A549 (cell line): ENCODE data around the gene ACR. TPM values are rescaled to one million over a fixed set of nuclear protein-coding genes. Genes with fewer than 3 reads are reported as not detected.
"Not testable (repeated sequence)": the region's sequence is repeated elsewhere in the genome, so short reads cannot be mapped to it uniquely, and the experiment has no call there.

Experiments used
- ATAC-seq, 2 experiments: fragments of 200-7000 bp in 1 of 2; fragments of >200 bp in 1 of 2; cut with Nextera tagmentation in 1 of 2; cut with Tn5 transposase in 1 of 2; 3 replicates each; pipeline versions ENCODE4 v1.8.0 to v1.9.1; 2018 to 2020; ENCODE audit warnings: mild to moderate bottlenecking in 1 of 2, moderate library complexity in 1 of 2
- CTCF ChIA-PET: fragments of 300-600 bp; sonication (Branson Sonifier 250); formaldehyde crosslinking; extraction: SDS; loops from one replicate; lab custom pipeline; 2021; ENCODE audit warnings: antibody characterized with exemption, inconsistent platforms; lab: Yijun Ruan, JAX
- POLR2A ChIA-PET: fragments of 350-600 bp; formaldehyde crosslinking; extraction: SDS; loops from one replicate; lab custom pipeline; 2021; ENCODE audit warnings: antibody characterized with exemption, inconsistent platforms; lab: Yijun Ruan, JAX
- DNase-seq, 2 experiments: peaks; one replicate each; pipeline versions ENCODE4 v3.0.0 to v3.0.0-alpha.2; 2011 to 2016; ENCODE audit warnings: low read depth in 1 of 2, low spot score in 1 of 2
- FAIRE-seq: peaks from 2 replicates; lab custom pipeline; 2011; peaks lifted over from hg19 to GRCh38; lab: Jason Lieb, UNC
- H3K27ac ChIP-seq, 2 experiments: fragments of >200 bp; sonication (Bioruptor Twin); formaldehyde crosslinking; 3 replicates each; pipeline ENCODE4 v1.5.1; 2016 to 2017
- H3K4me1 ChIP-seq: fragments of >200 bp; sonication (Bioruptor Twin); formaldehyde crosslinking; 3 replicates; pipeline ENCODE4 v1.6.1; 2016
- H3K4me2 ChIP-seq: fragments of >200 bp; sonication (Bioruptor Twin); formaldehyde crosslinking; 3 replicates; pipeline ENCODE4 v1.6.1; 2016
- H3K4me3 ChIP-seq: fragments of >200 bp; sonication (Bioruptor Twin); formaldehyde crosslinking; 3 replicates; pipeline ENCODE4 v1.5.1; 2016
- H3K9me3 ChIP-seq: fragments of >200 bp; sonication (Bioruptor Twin); formaldehyde crosslinking; 3 replicates; pipeline ENCODE4 v1.6.1; 2016
- JUN ChIP-seq, 2 experiments: fragments of >200 bp; sonication (Bioruptor Twin); formaldehyde crosslinking; IDR thresholded peaks; 2 replicates in 1 of 2; 3 replicates in 1 of 2; pipeline ENCODE4 v1.6.1; 2016 to 2017
- POLR2A ChIP-seq: IDR thresholded peaks from 2 replicates; pipeline ENCODE4 v1.6.1; 2012; ENCODE audit warnings: mild to moderate bottlenecking, low read length
- WGBS: methylation state at CpG from one replicate; pipeline ENCODE4 v1.1.6; 2017; ENCODE audit errors: missing lambda C conversion rate; 5-methylcytosine and 5-hydroxymethylcytosine counted together
- polyA plus RNA-seq, 4 experiments: library from polyadenylated mRNA; depleted of rRNA in 3 of 4; stranded (reverse); fragments of >200 nt; fragmentation: RNase III in 1 of 4; extraction: RNeasy Plus Mini Kit Qiagen cat#74134 plus additional on column Dnase treatment in 1 of 4; gene quantifications; 2 replicates in 3 of 4; 3 replicates in 1 of 4; pipeline ENCODE4 v1.2.3, GENCODE V29; 2011 to 2017
- small RNA-seq, 6 experiments: library from RNA; depleted of rRNA; stranded (forward); fragments of <200 nt; gene quantifications; one replicate each; pipeline ENCODE3, GENCODE V24; 2012
- TF ChIP-seq, protein P1 (sequence below): IDR thresholded peaks from 2 replicates; pipeline ENCODE4 v1.6.1; 2012

The ACR gene
- polyA plus RNA-seq, 2 of the 4 experiments (the other 2 are of a cell fraction), result not detected

DNA sequence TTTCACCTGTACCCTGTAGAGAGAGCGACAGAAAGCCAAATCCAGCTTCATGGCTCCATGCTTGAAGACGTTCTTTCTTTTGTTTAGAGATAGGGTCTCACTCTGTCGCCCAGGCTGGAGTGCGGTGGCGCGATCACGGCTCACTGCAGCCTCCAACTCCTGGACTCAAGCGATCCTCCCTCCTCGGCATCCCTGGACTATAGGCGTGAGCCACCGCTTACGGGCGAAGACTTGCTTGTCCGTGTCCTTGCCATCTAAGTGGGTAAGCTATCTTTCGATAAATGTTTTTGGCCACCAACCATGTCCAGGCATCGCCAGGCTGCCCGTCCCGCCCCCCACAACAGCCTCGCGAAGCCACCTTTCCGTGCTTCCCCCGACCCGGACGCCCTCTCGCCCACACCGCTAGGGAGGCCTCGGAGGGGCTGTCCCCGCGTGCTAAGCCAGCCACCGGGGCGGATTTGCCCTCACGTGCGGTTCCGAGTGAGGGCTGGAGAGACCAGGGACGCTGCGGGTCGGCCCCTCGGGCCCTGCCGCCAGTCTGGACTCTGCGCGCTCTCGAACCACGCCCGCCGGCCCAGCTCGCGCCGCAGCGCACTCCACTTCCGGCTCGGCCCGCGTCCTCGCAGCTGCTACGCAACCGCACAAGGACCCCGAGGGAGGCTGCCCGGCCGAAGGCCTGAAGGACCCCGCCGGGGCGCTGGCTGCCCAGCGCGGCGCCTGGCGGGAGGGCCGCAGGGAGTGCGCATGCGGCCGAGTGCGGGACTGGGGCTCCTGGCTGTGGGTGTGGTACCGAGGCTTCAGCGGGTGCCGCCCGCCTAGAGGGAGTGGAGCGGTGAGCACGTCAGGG is 45.3 kb downstream of the ACR start, which contains the start of gene RABL2B:
Gene RABL2B, minus strand, starts transcription at position 604 of the 847 bp plus-strand sequence. CDS start 1,342 bp downstream, outside the sequence.
- H3K4me1 ChIP-seq, POLR2A ChIA-PET, H3K9me3 ChIP-seq, CTCF ChIA-PET, FAIRE-seq: not testable (repeated sequence)
- ATAC-seq (peak; percentile 97), DNase-seq (peak; percentile 51 to 87)
- Histone ChIP-seq H3K4me2 (peak within 1 kb of the TSS; percentile 63), H3K4me3 (peak within 1 kb of the TSS; percentile 51), H3K27ac (peak within 1 kb of the TSS; percentile 64 to 82)
- no CpG with 5 or more reads among the region's 77 CpGs for WGBS
- TF ChIP-seq, protein P1, sequence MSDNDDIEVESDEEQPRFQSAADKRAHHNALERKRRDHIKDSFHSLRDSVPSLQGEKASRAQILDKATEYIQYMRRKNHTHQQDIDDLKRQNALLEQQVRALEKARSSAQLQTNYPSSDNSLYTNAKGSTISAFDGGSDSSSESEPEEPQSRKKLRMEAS, result peak; percentile 36; the same call in 1 of the 2 replicates
- TF ChIP-seq POLR2A (peak; percentile 43), JUN (IDR thresholded peaks at IDR 0.05) (peak in 1 of 2 experiments; percentile 51; a peak in 1 of 5 replicates)

DNA sequence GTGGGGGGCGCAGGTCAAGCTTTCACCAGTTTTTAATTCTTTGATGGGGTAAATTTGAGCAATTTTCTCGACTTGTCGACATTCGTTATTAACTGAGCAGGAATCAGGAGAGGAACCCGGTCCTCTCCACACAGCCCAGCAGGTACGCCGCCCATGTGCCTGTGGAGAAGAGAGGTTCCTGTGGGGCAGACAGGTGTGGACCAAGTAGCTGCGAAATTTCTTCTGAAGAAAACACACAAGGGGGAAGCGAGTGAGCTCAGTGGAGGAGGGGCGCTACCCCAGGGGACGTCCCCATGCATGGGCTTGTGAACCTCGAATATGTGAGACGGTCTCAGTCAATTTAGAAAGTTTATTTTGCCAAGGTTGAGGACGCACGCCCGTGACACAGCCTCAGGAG is 45.9 kb downstream of the ACR start:
- POLR2A ChIA-PET, H3K4me1 ChIP-seq, H3K9me3 ChIP-seq, CTCF ChIA-PET, FAIRE-seq, DNase-seq: not testable (repeated sequence)
- H3K27ac ChIP-seq, result peak overlapping the region; percentile 63 to 77
- H3K4me3 ChIP-seq, result peak overlapping the region; percentile 51
- peak overlapping the region; percentile 63 for H3K4me2 ChIP-seq
- ATAC-seq, result peak; percentile 57 to 68
- no CpG with 5 or more reads among the region's 16 CpGs for WGBS

DNA sequence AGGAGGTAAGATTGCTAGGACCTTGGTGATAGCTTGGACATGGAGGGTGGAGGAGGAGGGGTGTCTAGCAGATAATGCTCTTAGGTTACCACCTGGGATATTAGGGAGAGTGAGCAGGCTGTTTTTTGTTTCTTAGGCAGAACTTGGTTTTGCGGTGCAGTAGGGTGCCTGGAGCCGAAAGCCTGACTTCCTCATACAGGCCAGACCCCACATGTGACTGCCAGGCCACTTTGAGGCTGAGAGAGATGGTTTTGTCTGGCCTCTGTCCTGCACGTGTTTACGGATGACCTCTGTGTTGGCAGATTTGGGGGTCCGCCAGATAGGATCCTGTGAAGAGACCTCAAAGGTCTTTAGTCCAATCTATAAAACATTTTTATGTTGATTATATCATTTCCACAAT is 47.3 kb downstream of the ACR start:
- H3K4me1 ChIP-seq, H3K27ac ChIP-seq, CTCF ChIA-PET, H3K4me2 ChIP-seq, POLR2A ChIA-PET, DNase-seq, FAIRE-seq, H3K9me3 ChIP-seq, H3K4me3 ChIP-seq, ATAC-seq: not testable (repeated sequence)
- WGBS, result 88% methylated on average over 5 of the region's 5 CpGs

DNA sequence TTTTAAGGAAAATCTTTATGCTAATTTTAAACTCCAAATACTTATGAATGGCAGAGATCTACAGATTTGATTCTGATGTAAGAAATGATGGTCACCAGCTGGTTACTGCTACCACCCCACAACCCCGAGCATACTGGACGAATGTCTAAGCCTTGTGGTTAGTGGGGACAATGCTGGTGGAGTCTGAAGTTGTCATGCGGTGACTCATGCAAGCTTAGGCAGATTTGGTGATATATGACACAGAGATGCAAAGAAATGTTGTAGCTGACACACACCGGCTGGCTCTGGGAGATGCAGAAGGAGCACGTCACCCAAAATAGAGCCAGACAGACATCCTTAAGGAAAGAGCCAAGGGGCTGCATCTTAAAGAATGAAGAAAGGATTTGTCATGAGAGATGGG is 48.9 kb downstream of the ACR start:
- H3K4me1 ChIP-seq, H3K4me2 ChIP-seq, ATAC-seq, H3K4me3 ChIP-seq, H3K27ac ChIP-seq, POLR2A ChIA-PET, FAIRE-seq, H3K9me3 ChIP-seq, DNase-seq, CTCF ChIA-PET: not testable (repeated sequence)
- 85% methylated on average over 4 of the region's 5 CpGs for WGBS

Small RNA genes lying within 50 kb of the gene (small RNA-seq; reads per million reads assigned to genes)
- gene RNU6-409P, result 0 reads per million in 6 experiments

Other genes with a start within 250 kb of the ACR start
- gene LMF2, start 230.5 kb upstream of the ACR start, polyA plus RNA-seq (2011; rRNA removed), result 13.0 and 15.1 TPM in 2 replicates
- 31.8 to 34.2 TPM (median 32.5 TPM) in 3 replicates for gene LMF2, start 230.5 kb upstream of the ACR start, polyA plus RNA-seq (2017; fragmentation: RNase III; extraction: RNeasy Plus Mini Kit Qiagen cat#74134 plus additional on column Dnase treatment)
- 13.9 and 14.3 TPM in 2 replicates for gene NCAPH2, start 230.0 kb upstream of the ACR start, polyA plus RNA-seq (2011; rRNA removed)
- 27.7 to 29.4 TPM (median 29.1 TPM) in 3 replicates for gene NCAPH2, start 230.0 kb upstream of the ACR start, polyA plus RNA-seq (2017; fragmentation: RNase III; extraction: RNeasy Plus Mini Kit Qiagen cat#74134 plus additional on column Dnase treatment)
- gene SCO2, start 212.6 kb upstream of the ACR start, polyA plus RNA-seq (2011; rRNA removed), result 0.37 and 1.9 TPM in 2 replicates
- gene SCO2, start 212.6 kb upstream of the ACR start, polyA plus RNA-seq (2017; fragmentation: RNase III; extraction: RNeasy Plus Mini Kit Qiagen cat#74134 plus additional on column Dnase treatment), result 1.7 to 2.6 TPM (median 2.3 TPM) in 3 replicates
- gene TYMP, start 208.2 kb upstream of the ACR start, polyA plus RNA-seq (2011; rRNA removed), result 4.8 and 5.9 TPM in 2 replicates
- 9.0 to 11.0 TPM (median 10.6 TPM) in 3 replicates for gene TYMP, start 208.2 kb upstream of the ACR start, polyA plus RNA-seq (2017; fragmentation: RNase III; extraction: RNeasy Plus Mini Kit Qiagen cat#74134 plus additional on column Dnase treatment)
- gene KLHDC7B, start 192.3 kb upstream of the ACR start, polyA plus RNA-seq (2011; rRNA removed), result 0.09 and 0.15 TPM in 2 replicates
- gene KLHDC7B, start 192.3 kb upstream of the ACR start, polyA plus RNA-seq (2017; fragmentation: RNase III; extraction: RNeasy Plus Mini Kit Qiagen cat#74134 plus additional on column Dnase treatment), result not detected in 3 replicates
- gene SYCE3, start 175.3 kb upstream of the ACR start, polyA plus RNA-seq (2011; rRNA removed), result 0.30 and 0.59 TPM in 2 replicates
- 0.29 to 0.45 TPM in 2 of 3 replicates, not detected in the other for gene SYCE3, start 175.3 kb upstream of the ACR start, polyA plus RNA-seq (2017; fragmentation: RNase III; extraction: RNeasy Plus Mini Kit Qiagen cat#74134 plus additional on column Dnase treatment)
- 12.1 and 16.5 TPM in 2 replicates for gene CPT1B, start 159.8 kb upstream of the ACR start, polyA plus RNA-seq (2011; rRNA removed)
- gene CPT1B, start 159.8 kb upstream of the ACR start, polyA plus RNA-seq (2017; fragmentation: RNase III; extraction: RNeasy Plus Mini Kit Qiagen cat#74134 plus additional on column Dnase treatment), result 21.1 to 27.5 TPM (median 26.5 TPM) in 3 replicates
- gene CHKB, start 155.4 kb upstream of the ACR start, polyA plus RNA-seq (2011; rRNA removed), result 16.4 and 22.7 TPM in 2 replicates
- 21.0 to 26.1 TPM (median 25.8 TPM) in 3 replicates for gene CHKB, start 155.4 kb upstream of the ACR start, polyA plus RNA-seq (2017; fragmentation: RNase III; extraction: RNeasy Plus Mini Kit Qiagen cat#74134 plus additional on column Dnase treatment)
- 0.75 and 0.76 TPM in 2 replicates for gene MAPK8IP2, start 137.4 kb upstream of the ACR start, polyA plus RNA-seq (2011; rRNA removed)
- 2.2 to 3.0 TPM (median 2.8 TPM) in 3 replicates for gene MAPK8IP2, start 137.4 kb upstream of the ACR start, polyA plus RNA-seq (2017; fragmentation: RNase III; extraction: RNeasy Plus Mini Kit Qiagen cat#74134 plus additional on column Dnase treatment)
- gene ARSA, start 110.1 kb upstream of the ACR start, polyA plus RNA-seq (2011; rRNA removed), result 7.7 and 9.1 TPM in 2 replicates
- 15.9 to 22.5 TPM (median 19.5 TPM) in 3 replicates for gene ARSA, start 110.1 kb upstream of the ACR start, polyA plus RNA-seq (2017; fragmentation: RNase III; extraction: RNeasy Plus Mini Kit Qiagen cat#74134 plus additional on column Dnase treatment)
- gene SHANK3, start 65.4 kb upstream of the ACR start, polyA plus RNA-seq (2011; rRNA removed), result 0.52 and 0.53 TPM in 2 replicates
- 2.1 to 2.4 TPM (median 2.3 TPM) in 3 replicates for gene SHANK3, start 65.4 kb upstream of the ACR start, polyA plus RNA-seq (2017; fragmentation: RNase III; extraction: RNeasy Plus Mini Kit Qiagen cat#74134 plus additional on column Dnase treatment)
- gene RABL2B, start 45.4 kb downstream of the ACR start, polyA plus RNA-seq (2011; rRNA removed), result 32.6 and 35.7 TPM in 2 replicates
- 22.1 to 25.5 TPM (median 24.0 TPM) in 3 replicates for gene RABL2B, start 45.4 kb downstream of the ACR start, polyA plus RNA-seq (2017; fragmentation: RNase III; extraction: RNeasy Plus Mini Kit Qiagen cat#74134 plus additional on column Dnase treatment)